DND-41 (cell line): ENCODE data around the gene ITLN2.

Experiments
- ATAC-seq: fragments of 200-7000 bp; cut with Tn5 transposase; 3 replicates; pipeline ENCODE4 v1.9.1; 2021; ENCODE audit warnings: low read depth; ENCODE audit not compliant: insufficient read depth
- DNase-seq: peaks from one replicate; pipeline ENCODE4 v3.0.0-alpha.2; 2020
- H2AFZ ChIP-seq: 2 replicates; pipeline ENCODE4 v1.6.0; 2012; ENCODE audit warnings: low read depth, low read length
- H3K27ac ChIP-seq: 2 replicates; pipeline ENCODE4 v1.5.1; 2012; ENCODE audit warnings: low read length, inconsistent platforms
- H3K27me3 ChIP-seq: fragments of 200-600 bp; sonication (generic); 2 replicates; pipeline ENCODE4 v1.6.0; 2012; ENCODE audit warnings: low read length, mild to moderate bottlenecking, inconsistent platforms; ENCODE audit not compliant: insufficient read depth, poor library complexity
- H3K36me3 ChIP-seq: 2 replicates; pipeline ENCODE4 v1.5.1; 2012; ENCODE audit warnings: low read length, inconsistent platforms; ENCODE audit not compliant: insufficient read depth
- H3K4me1 ChIP-seq: 2 replicates; pipeline ENCODE4 v1.5.1; 2012; ENCODE audit warnings: mild to moderate bottlenecking, low read length; ENCODE audit not compliant: insufficient read depth
- H3K4me2 ChIP-seq: 2 replicates; pipeline ENCODE4 v1.6.0; 2012; ENCODE audit warnings: mild to moderate bottlenecking, moderate library complexity, low read length, inconsistent platforms; ENCODE audit not compliant: insufficient read depth
- H3K4me3 ChIP-seq, 2 experiments: fragments of 200-600 bp in 1 of 2; shearing (Covaris generic) in 1 of 2; 2 replicates each; pipeline ENCODE4 v1.5.1; 2012 to 2016; ENCODE audit warnings: inconsistent platforms in 2 of 2, low read length in 2 of 2, mild to moderate bottlenecking in 2 of 2, low read depth in 1 of 2, moderate library complexity in 1 of 2
- H3K79me2 ChIP-seq: 2 replicates; pipeline ENCODE4 v1.6.0; 2012; ENCODE audit warnings: low read length, inconsistent platforms; ENCODE audit not compliant: insufficient read depth
- H3K9ac ChIP-seq: 2 replicates; pipeline ENCODE4 v1.6.0; 2012; ENCODE audit warnings: low read depth, mild to moderate bottlenecking, inconsistent platforms, low read length, moderate library complexity
- H3K9me3 ChIP-seq: 2 replicates; pipeline ENCODE4 v1.5.1; 2012; ENCODE audit warnings: low read length, moderate library complexity, mild to moderate bottlenecking, inconsistent platforms; ENCODE audit not compliant: insufficient read depth, severe bottlenecking
- H4K20me1 ChIP-seq: 2 replicates; pipeline ENCODE4 v1.6.0; 2012; ENCODE audit warnings: low read length; ENCODE audit not compliant: insufficient read depth
- EZH2 ChIP-seq: IDR thresholded peaks from 3 replicates; pipeline ENCODE4 v1.6.1; 2012; ENCODE audit warnings: borderline replicate concordance, low read depth, mild to moderate bottlenecking, moderate library complexity, low read length, inconsistent platforms; ENCODE audit not compliant: severe bottlenecking
- TF ChIP-seq, protein P1 (sequence below): IDR thresholded peaks from 2 replicates; pipeline ENCODE4 v1.5.1; 2012; ENCODE audit warnings: borderline replicate concordance, low read length, moderate library complexity, mild to moderate bottlenecking; ENCODE audit not compliant: poor library complexity, severe bottlenecking; ENCODE audit errors: extremely low read depth

The ITLN2 gene

DNA sequence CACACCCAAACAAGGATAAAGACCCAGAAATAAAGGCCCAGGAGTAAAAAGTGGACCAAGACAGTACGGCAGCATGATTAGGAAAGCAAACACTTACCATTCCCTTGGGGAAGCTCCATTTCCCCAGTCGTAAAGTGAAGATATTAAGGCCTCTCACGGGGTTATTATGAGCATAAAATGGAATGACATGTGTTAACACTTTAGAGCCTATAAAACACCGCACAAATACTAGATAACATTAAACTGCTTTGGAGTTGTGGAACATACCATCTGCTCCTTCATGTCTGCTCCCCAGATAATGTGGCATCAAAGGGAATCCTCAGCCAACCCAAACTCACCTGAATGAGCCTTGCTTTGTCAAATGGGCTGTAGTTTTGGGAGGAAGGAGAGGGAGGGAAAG lies 8.9 kb upstream of the ITLN2 start:
- no peaks in the 10 kb centered on the region for H4K20me1 ChIP-seq
- TF ChIP-seq, protein P1, sequence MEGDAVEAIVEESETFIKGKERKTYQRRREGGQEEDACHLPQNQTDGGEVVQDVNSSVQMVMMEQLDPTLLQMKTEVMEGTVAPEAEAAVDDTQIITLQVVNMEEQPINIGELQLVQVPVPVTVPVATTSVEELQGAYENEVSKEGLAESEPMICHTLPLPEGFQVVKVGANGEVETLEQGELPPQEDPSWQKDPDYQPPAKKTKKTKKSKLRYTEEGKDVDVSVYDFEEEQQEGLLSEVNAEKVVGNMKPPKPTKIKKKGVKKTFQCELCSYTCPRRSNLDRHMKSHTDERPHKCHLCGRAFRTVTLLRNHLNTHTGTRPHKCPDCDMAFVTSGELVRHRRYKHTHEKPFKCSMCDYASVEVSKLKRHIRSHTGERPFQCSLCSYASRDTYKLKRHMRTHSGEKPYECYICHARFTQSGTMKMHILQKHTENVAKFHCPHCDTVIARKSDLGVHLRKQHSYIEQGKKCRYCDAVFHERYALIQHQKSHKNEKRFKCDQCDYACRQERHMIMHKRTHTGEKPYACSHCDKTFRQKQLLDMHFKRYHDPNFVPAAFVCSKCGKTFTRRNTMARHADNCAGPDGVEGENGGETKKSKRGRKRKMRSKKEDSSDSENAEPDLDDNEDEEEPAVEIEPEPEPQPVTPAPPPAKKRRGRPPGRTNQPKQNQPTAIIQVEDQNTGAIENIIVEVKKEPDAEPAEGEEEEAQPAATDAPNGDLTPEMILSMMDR = no peak
- TF ChIP-seq EZH2 = no peak
- no peak overlapping the region for H2AFZ ChIP-seq
- no peak overlapping the region for H3K9ac ChIP-seq
- H3K36me3 ChIP-seq = no peaks in the 10 kb centered on the region
- DNase-seq (no peak), ATAC-seq (no peak)
- H3K9me3 ChIP-seq = no peaks in the 10 kb centered on the region
- no peak overlapping the region for H3K4me3 ChIP-seq
- H3K27me3 ChIP-seq = no peaks in the 10 kb centered on the region
- H3K4me2 ChIP-seq = no peak overlapping the region
- no peaks in the 10 kb centered on the region for H3K79me2 ChIP-seq
- H3K4me1 ChIP-seq = no peaks in the 10 kb centered on the region
- no peak overlapping the region for H3K27ac ChIP-seq

DNA sequence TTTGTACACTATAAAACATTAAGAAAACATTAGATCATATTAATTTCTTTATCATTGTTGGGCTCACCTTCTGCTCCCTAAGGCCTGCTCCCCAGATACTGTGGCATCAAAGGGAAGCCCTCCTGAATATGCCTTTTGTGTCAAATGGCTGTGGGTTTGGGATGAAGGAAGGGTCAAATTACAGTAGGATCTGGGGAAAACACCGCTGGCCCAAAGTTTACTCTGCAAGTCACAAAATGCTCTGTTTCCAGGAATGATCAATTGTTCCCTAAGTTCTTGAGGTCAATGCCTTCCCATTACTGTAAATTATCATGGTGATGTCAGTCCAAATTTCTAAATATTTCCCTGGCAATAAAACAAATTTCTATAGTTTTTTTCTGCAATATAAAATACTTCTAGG lies 6.8 kb upstream of the ITLN2 start:
- Histone ChIP-seq H3K27ac (no peak overlapping the region), H3K4me3 (no peak overlapping the region)

DNA sequence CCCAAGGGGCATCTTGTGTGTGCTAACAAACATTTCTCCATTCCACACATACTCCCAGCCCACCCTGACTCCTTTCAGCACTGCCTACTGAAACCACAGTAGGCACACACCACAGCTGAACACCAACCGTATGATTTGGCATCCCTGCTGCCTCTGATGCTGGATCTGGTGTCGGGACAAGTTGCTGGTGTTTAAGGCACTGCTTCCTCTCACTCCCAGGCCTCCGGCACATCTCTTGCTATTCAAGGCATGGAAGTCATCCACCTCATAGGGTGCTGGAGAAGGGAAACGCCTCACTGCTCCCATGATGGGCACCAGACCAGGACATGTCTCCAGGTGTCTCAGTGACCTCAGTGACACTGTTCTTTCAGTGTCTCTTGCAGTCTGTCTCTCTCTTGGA lies 2.4 kb upstream of the ITLN2 start:
- H3K79me2 ChIP-seq = no peaks in the 10 kb centered on the region
- no peak overlapping the region for H3K4me3 ChIP-seq
- H4K20me1 ChIP-seq = no peaks in the 10 kb centered on the region
- H3K4me2 ChIP-seq = no peak overlapping the region
- H3K9me3 ChIP-seq = no peaks in the 10 kb centered on the region
- ATAC-seq (no peak), DNase-seq (no peak)
- no peaks in the 10 kb centered on the region for H3K27me3 ChIP-seq
- no peak overlapping the region for H3K27ac ChIP-seq
- TF ChIP-seq, protein P1 = no peak
- TF ChIP-seq EZH2 = no peak
- no peak overlapping the region for H3K9ac ChIP-seq
- H3K4me1 ChIP-seq = no peaks in the 10 kb centered on the region
- no peak overlapping the region for H2AFZ ChIP-seq
- no peaks in the 10 kb centered on the region for H3K36me3 ChIP-seq

More for the DNA sequence above, 6.8 kb upstream of the ITLN2 start:
- Histone ChIP-seq H3K4me1 (no peaks in the 10 kb centered on the region), H3K79me2 (no peaks in the 10 kb centered on the region), H3K27me3 (no peaks in the 10 kb centered on the region), H3K9ac (no peak overlapping the region), H4K20me1 (no peaks in the 10 kb centered on the region), H3K9me3 (no peaks in the 10 kb centered on the region), H2AFZ (no peak overlapping the region), H3K36me3 (no peaks in the 10 kb centered on the region), H3K4me2 (no peak overlapping the region)
- no peak for DNase-seq
- no peak for ATAC-seq
- no peak for TF ChIP-seq EZH2
- TF ChIP-seq, protein P1 = no peak

DNA sequence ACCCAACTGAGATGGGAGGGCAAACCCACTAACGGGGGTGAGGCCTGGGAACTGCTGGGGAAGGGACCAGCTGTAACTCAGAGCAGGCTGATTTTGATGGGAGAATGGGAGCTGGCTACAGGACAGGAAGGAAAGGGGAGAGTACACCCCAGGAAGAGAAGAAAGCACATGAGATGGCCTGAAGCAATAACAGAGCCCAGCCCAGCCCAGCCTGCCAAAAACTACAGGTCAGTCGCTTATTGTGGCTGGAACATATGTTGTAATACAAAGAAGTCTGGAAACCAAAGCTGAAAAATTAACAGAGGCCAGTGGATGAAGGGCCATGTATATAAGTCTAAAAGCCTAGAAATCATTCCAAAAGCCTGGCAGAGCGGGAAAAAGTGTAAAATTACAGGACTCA lies 1.6 kb downstream of the ITLN2 start:
- Histone ChIP-seq H3K4me2 (no peak overlapping the region), H3K9ac (no peak overlapping the region), H3K36me3 (no peaks in the 10 kb centered on the region), H3K4me1 (no peaks in the 10 kb centered on the region), H2AFZ (no peak overlapping the region), H3K27ac (no peak overlapping the region), H3K27me3 (no peaks in the 10 kb centered on the region), H3K4me3 (no peak overlapping the region), H4K20me1 (no peaks in the 10 kb centered on the region), H3K79me2 (no peaks in the 10 kb centered on the region), H3K9me3 (no peaks in the 10 kb centered on the region)
- DNase-seq (no peak), ATAC-seq (no peak)
- no peak for TF ChIP-seq EZH2
